ENCODE measurements around the gene SLN.

- TF ChIP-seq, protein P1, sequence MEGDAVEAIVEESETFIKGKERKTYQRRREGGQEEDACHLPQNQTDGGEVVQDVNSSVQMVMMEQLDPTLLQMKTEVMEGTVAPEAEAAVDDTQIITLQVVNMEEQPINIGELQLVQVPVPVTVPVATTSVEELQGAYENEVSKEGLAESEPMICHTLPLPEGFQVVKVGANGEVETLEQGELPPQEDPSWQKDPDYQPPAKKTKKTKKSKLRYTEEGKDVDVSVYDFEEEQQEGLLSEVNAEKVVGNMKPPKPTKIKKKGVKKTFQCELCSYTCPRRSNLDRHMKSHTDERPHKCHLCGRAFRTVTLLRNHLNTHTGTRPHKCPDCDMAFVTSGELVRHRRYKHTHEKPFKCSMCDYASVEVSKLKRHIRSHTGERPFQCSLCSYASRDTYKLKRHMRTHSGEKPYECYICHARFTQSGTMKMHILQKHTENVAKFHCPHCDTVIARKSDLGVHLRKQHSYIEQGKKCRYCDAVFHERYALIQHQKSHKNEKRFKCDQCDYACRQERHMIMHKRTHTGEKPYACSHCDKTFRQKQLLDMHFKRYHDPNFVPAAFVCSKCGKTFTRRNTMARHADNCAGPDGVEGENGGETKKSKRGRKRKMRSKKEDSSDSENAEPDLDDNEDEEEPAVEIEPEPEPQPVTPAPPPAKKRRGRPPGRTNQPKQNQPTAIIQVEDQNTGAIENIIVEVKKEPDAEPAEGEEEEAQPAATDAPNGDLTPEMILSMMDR (IDR thresholded peaks at IDR 0.05), result no peak
- TF ChIP-seq POLR2AphosphoS5 (IDR thresholded peaks at IDR 0.05), result no peak
These were observed 12.2 kb downstream of the SLN start for GRCh38 chr11:107699371-107700285.

All from breast epithelium (tissue), 3 donors.